Measurements from ENCODE around the gene NKX6-2.
"Not testable (repeated sequence)": the region's sequence is repeated elsewhere in the genome, so short reads cannot be mapped to it uniquely, and the experiment has no call there.

The NKX6-2 gene

DNA sequence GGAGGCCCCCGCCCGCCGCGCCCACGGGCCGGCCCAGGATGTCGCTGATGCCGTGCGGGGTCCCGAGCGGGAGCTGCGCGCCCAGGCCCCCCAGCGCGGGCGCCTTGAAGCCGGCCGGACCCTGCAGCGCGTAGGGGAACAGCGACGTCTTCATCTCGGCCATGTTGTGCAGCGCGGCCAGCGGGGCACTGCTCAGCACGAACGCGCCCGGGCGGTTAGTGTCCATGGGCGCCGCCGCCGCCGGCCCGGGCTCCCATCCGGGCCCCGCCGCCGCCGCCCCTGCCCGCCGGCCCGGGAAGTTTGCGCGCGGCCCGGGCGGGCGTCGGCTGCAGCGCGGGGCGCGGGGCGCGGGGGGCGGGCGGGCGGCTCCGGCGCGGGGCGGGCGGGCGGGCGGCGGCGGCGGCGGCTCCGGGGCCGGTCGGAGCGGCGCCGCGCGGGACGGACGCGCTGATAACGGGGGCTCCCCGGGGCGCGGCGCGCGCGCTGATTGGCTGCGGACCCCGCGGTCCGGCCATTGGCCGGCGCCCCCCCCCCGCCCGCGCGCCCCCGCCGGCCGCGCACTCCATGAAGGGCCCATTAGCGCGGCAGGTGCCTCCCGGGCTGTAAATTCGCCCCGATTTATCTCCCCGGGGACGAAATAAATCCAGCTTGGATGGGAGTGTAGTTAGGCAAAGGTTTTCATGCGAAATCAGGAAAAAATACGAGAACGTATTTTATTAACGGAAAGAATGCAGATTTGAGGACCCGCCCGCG, at the start of gene NKX6-2:
Gene NKX6-2 (minus strand): TSS at position 425 of the 753 bp plus-strand sequence. CDS start 199 bp downstream, at position 226.
- DNase-seq (ENCODE audit: low read depth in 3 of 3) = no peak

DNA sequence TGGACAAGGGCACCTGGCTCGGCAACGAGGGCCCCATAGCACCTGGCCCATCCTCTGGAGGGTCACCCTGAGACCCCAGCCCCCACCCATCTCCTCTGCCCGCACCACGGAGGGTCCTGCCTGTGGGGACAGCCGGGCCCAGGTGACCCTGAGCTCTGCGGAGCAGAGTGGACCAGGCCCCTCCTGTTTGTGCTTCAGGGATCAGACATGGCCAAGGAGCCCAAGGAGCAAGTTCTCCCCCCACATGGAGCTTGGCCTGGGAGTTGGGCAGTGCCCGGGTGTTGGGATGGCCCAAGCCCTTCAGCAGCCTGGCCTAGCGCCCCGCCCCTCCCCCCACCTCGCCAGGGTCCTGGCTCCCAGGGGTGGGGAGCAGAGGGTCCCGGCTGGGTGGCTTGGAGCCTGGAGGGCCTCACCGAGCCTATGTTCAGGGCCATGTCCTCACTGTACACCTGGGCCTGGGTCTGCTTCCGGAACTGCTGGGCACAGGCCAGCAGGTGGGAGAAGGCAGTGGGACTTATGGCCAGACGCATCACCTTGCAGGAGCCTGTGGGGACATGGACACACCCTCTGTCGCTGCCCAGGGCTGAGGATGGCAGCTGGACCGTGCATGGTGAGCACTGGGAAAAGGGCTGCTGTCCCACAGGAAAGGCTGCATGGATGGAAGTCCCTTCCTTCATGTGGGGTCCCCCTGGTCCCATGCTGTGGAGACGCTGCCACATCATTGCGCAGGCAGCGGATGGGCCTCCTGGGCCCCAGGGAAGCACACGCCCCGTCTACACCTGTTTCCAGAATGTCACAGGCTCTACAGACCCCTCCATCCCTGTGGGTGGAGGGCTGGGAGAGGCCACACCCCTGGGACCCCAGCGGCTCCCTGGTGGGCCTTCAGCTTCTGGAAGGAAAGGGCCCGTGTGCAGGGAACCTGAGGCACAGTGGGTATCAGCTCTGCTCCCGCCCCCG, 49.2 kb upstream of the NKX6-2 start:
- DNase-seq (ENCODE audit: low read depth in 3 of 3) = no peak

- DNase-seq (ENCODE audit: low read depth in 3 of 3) = no peak
Measured at GRCh38 chr10:132834311-132834761, 48.4 kb upstream of the NKX6-2 start.

GRCh38 chr10:132833421-132834111, 47.6 kb upstream of the NKX6-2 start:
- no peak for DNase-seq (ENCODE audit: low read depth in 3 of 3)

DNA sequence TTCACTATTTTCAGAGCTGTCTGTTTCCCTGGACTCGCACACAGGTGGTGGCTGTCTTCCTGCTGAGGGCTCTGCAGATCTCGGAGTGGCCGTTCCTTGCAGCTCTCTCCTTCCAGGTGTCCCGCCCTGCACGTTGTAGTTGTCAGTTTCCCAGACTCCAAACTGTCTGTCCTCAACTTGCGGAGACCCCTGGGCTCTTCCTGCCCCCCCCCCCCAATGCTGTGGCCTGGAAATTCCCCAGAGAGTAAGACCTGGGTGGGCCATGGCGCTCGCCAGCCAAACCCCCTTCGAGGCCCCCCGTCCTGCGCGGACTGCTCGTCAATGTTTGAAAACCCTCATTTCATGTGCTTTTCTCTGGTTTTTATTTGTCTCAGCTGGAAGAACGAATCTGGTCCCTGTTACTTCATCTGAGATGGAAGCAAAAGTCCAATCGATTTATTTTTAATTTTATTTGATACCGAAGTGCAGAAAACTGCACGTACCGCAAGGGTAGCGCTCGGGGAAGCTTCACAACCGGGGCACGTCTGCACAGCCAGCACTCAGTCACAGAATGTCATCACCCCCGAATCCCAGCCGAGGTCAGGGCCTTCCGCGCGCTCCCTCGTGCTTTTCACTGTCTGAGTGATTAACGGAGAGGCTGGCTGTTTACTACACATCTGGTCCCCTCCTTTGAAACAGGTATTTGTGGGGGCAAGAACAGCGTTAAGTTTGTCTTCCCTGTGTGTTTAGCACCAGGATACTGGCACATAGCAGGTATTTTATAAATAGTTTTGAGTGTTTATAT, 46.4 kb upstream of the NKX6-2 start:
- DNase-seq (ENCODE audit: low read depth in 3 of 3) = no peak

GRCh38 chr10:132829403-132829802, 43.5 kb upstream of the NKX6-2 start:
- DNase-seq (ENCODE audit: low read depth in 3 of 3) = no peak

DNA sequence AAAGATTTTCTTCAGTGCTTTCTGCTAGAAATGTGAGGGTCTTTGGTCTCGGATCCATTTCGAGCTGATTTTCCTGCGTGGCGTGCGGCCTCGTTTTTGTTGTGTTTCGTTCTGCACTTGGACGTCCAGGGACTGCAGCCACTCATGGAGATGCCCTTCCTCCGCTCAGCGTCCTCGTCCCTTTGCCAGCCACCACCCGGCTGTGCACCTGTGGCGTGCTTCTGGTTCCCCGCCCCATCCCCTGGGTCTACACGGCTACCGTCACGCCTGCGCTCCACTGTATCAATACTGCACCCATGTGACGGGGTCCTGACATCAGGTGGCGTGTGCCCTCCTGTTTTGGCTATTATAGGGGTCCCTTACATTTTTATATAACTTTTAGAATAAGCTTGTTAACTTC, 42.7 kb upstream of the NKX6-2 start:
- no peak for DNase-seq (ENCODE audit: low read depth in 3 of 3)

GRCh38 chr10:132827861-132828539, 42.1 kb upstream of the NKX6-2 start:
- no peak for DNase-seq (ENCODE audit: low read depth in 3 of 3)

DNA sequence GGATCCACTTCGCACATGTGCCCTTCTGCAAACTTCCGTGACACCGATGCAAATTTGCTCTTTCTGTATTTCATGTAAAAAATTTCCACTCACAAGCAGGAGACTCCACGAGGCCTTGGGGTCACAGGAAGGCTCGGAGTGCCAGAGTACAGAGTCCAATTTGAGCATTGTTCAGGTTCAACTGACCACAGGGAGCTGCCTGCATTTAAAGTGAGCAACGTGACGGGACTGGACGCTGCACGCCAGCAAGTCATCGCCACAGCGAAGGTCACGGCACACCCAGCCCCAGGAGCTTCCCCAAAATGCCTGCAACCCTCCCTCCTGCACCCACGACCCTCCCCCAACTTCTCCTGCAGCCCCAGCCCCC, 41.5 kb upstream of the NKX6-2 start:
- no peak for DNase-seq (ENCODE audit: low read depth in 3 of 3)

DNA sequence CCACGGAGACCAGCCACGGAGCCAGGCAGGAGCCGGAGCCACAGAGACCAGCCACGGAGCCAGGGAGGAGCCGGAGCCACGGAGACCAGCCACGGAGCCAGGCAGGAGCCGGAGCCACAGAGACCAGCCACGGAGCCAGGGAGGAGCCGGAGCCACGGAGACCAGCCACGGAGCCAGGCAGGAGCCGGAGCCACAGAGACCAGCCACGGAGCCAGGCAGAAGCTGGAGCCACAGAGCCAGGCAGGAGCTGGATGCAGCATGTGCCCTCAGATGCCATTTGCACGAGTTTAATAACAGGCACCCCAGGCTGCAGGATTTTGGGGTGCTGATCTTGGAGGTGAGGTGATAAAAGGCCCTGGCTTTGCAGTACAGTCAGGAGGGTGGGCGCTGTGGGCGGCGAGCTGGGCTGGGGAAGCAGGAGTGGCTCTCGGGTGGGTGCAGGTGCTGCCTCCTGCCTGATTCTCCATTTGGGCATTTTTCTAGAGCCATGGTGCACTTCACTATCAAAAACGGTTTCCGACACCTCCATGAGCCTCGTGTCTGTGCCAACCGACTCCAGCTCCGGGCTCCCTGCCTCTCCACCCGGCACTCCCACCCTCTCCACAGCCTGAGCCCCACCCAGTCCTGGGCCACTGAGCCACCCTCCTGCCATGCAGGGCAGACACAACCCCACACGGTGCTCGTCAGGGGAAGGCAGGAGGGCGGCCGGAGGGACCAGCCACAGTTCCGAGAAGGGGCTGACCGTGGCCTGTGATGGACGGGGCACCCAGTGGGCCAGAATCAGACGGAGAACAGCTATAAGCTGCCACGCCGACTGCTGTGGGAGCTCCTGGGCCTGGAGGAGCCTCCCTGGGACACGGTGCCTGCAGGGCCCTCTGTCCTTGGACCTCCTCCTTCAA, 40.8 kb upstream of the NKX6-2 start:
- DNase-seq (ENCODE audit: low read depth in 3 of 3) = no peak

DNA sequence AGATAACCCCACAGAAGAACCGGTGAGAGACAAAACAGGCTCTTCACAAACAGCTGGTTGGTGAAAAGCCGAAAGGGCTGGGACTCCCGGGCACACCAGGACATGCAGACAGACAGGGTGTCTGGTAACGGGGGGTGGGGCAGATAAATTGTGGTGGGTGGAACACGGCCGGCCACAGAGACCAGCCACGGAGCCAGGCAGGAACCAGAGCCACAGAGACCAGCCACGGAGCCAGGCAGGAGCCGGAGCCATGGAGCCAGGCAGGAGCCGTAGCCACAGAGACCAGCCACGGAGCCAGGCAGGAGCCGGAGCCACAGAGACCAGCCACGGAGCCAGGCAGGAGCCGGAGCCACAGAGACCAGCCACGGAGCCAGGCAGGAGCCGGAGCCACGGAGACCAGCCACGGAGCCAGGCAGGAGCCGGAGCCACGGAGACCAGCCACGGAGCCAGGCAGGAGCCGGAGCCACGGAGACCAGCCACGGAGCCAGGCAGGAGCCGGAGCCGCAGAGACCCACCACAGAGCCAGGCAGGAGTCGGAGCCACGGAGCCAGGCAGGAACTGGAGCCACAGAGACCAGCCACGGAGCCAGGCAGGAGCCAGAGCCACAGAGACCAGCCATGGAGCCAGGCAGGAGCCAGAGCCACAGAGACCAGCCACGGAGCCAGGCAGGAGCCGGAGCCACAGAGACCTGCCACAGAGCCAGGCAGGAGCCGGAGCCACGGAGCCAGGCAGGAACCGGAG, 40.0 kb upstream of the NKX6-2 start:
- not testable (repeated sequence) for DNase-seq (ENCODE audit: low read depth in 3 of 3)

GRCh38 chr10:132820056-132820455, 34.1 kb upstream of the NKX6-2 start:
- DNase-seq (ENCODE audit: low read depth in 3 of 3) = no peak

- DNase-seq (ENCODE audit: low read depth in 3 of 3) = no peak
Measured at GRCh38 chr10:132817701-132818211, 31.8 kb upstream of the NKX6-2 start.

DNA sequence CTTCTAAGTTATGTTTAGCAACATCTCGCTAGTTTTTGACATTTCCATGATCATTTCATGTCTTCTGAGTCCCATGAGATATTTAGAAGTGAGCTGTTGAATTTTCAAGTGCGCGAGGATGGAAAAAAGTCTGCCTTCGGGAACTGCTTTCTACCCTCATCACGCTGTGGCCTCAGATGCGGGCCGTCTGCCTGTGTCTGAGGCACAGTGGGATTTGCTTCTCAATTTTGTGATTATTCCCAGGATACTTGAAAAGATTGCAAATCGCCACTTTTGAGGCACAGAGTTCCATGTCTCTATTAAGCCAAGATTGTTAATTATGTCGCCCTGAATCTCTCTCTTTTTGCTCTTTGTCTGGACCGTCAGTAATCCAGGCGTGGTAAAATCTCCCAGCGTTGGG, 30.8 kb upstream of the NKX6-2 start:
- DNase-seq (ENCODE audit: low read depth in 3 of 3) = no peak

- no peak for DNase-seq (ENCODE audit: low read depth in 3 of 3)
Measured at GRCh38 chr10:132815168-132815857, 29.4 kb upstream of the NKX6-2 start.

GRCh38 chr10:132814469-132814856, 28.5 kb upstream of the NKX6-2 start:
- no peak for DNase-seq (ENCODE audit: low read depth in 3 of 3)

- DNase-seq (ENCODE audit: low read depth in 3 of 3) = no peak
Measured at GRCh38 chr10:132813560-132814468, 27.9 kb upstream of the NKX6-2 start.

Measured in stimulated activated CD4-positive, alpha-beta T cell treated with anti-CD3 and anti-CD28 coated beads, TNF-alpha, amount 100 ng/mL, for 48 hours (primary cell).